ENCODE data around the gene ZFP1. TPM values are rescaled to one million over a fixed set of nuclear protein-coding genes. Genes with fewer than 3 reads are reported as not detected.
A peak's percentile ranks its signal among the peaks of the same experiment; 100 is the strongest.
"Not testable (repeated sequence)": the region's sequence is repeated elsewhere in the genome, so short reads cannot be mapped to it uniquely, and the experiment has no call there.

ZFP1 gene
- total RNA-seq, 2 donors from 2014 or later: 10.4 to 13.3 TPM

GRCh38 chr16:75208861-75209505 is 60.7 kb downstream of the ZFP1 start:
- no peak overlapping the region for H3K27ac Mint-ChIP-seq

DNA sequence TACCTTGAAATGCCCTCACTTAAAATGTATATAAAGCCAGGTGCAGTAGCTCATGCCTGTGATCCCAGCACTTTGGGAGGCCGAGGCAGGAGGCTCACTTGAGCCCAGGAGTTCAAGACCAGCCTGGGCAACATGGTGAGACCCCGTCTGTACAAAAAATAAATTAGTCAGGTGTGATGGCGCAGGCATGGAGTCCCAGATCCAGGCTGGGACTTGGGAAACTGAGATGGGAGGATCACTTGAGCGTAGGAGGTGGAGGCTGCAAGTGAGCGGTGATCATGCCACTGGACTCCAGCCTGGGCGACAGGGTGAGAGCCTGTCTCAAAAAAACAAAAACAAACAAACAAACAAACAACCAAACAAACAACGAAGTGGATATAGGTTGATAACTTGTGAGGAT is 61.2 kb downstream of the ZFP1 start:
- H3K27me3 ChIP-seq (ENCODE audit: control insufficient read depth, insufficient read depth, low read length, poor library complexity, severe bottlenecking); H3K4me1 Mint-ChIP-seq; H3K9ac ChIP-seq (ENCODE audit: extremely low read depth, low read length, poor library complexity, severe bottlenecking); H3K4me1 ChIP-seq (ENCODE audit: control insufficient read depth, insufficient read depth, low read length); DNase-seq; H3K4me3 Mint-ChIP-seq; H3K27ac ChIP-seq (ENCODE audit: low read depth, low read length); H3K9me3 Mint-ChIP-seq; H3K27ac Mint-ChIP-seq; H3K4me3 ChIP-seq (ENCODE audit: low read length); H3K9me3 ChIP-seq (ENCODE audit: control insufficient read depth, low read length); H3K27me3 Mint-ChIP-seq (ENCODE audit: insufficient read depth); H3K36me3 ChIP-seq (ENCODE audit: control insufficient read depth, insufficient read depth, low read length); H3K36me3 Mint-ChIP-seq (ENCODE audit: low read depth): not testable (repeated sequence)
- WGBS, 2 experiments (ENCODE audit: insufficient coverage in 1 of 2, insufficient read length in 1 of 2): 93 to 98% methylated on average over 4 to 7 of the region's 7 CpGs

More at GRCh38 chr16:75208861-75209505, 60.7 kb downstream of the ZFP1 start:
- H3K4me1 Mint-ChIP-seq: peaks cover 8% of the 10 kb centered on the region
- no peaks in the 10 kb centered on the region for H3K9me3 ChIP-seq (ENCODE audit: control insufficient read depth, low read length)
- no peak overlapping the region for H3K4me3 ChIP-seq (ENCODE audit: low read length)
- no peaks in the 10 kb centered on the region for H3K36me3 ChIP-seq (ENCODE audit: control insufficient read depth, insufficient read depth, low read length)
- H3K4me3 Mint-ChIP-seq: no peak overlapping the region
- no peak overlapping the region for H3K9ac ChIP-seq (ENCODE audit: extremely low read depth, low read length, poor library complexity, severe bottlenecking)
- peak; percentile 50 for DNase-seq
- H3K27me3 Mint-ChIP-seq (ENCODE audit: insufficient read depth): no peaks in the 10 kb centered on the region
- no peaks in the 10 kb centered on the region for H3K27me3 ChIP-seq (ENCODE audit: control insufficient read depth, insufficient read depth, low read length, poor library complexity, severe bottlenecking)
- TF ChIP-seq CTCF (conservative IDR thresholded peaks at IDR 0.05): no peak
- no peak overlapping the region for H3K27ac ChIP-seq (ENCODE audit: low read depth, low read length)
- WGBS, 2 experiments (ENCODE audit: insufficient coverage in 1 of 2, insufficient read length in 1 of 2): 91 to 92% methylated on average over 20 to 27 of the region's 27 CpGs
- H3K4me1 ChIP-seq (ENCODE audit: control insufficient read depth, insufficient read depth, low read length): no peaks in the 10 kb centered on the region
- H3K36me3 Mint-ChIP-seq (ENCODE audit: low read depth): no peaks in the 10 kb centered on the region
- H3K9me3 Mint-ChIP-seq: no peaks in the 10 kb centered on the region

DNA sequence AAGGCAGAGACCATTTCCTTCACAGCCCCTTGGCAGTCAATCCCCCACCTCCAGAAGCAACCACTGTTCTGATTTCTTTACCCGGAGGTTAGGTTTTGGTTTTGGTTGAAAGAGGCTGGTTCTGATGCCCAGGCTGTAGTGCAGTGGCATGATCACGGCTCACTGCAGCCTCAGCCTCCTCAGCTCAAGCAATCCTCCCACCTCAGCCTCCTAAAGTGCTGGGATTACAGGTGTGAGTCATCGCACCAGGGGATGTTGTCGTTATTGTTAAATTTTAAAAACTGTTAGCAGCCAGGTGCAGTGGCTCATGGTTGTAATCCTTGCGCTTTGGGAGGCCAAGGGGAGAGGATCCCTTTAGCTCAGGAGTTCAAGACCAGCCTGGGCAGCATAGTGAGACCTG is 61.6 kb downstream of the ZFP1 start:
- H3K27ac ChIP-seq (ENCODE audit: low read depth, low read length): no peak overlapping the region
- DNase-seq: no peak
- no peaks in the 10 kb centered on the region for H3K27me3 ChIP-seq (ENCODE audit: control insufficient read depth, insufficient read depth, low read length, poor library complexity, severe bottlenecking)
- TF ChIP-seq CTCF (conservative IDR thresholded peaks at IDR 0.05): no peak
- no peak overlapping the region for H3K27ac Mint-ChIP-seq
- no peak overlapping the region for H3K9ac ChIP-seq (ENCODE audit: extremely low read depth, low read length, poor library complexity, severe bottlenecking)
- peaks cover 8% of the 10 kb centered on the region for H3K4me1 Mint-ChIP-seq
- H3K36me3 ChIP-seq (ENCODE audit: control insufficient read depth, insufficient read depth, low read length): no peaks in the 10 kb centered on the region
- no peak overlapping the region for H3K4me3 ChIP-seq (ENCODE audit: low read length)
- 90 to 92% methylated on average over 2 to 5 of the region's 5 CpGs for WGBS, 2 experiments (ENCODE audit: insufficient coverage in 1 of 2, insufficient read length in 1 of 2)
- no peaks in the 10 kb centered on the region for H3K9me3 ChIP-seq (ENCODE audit: control insufficient read depth, low read length)
- no peaks in the 10 kb centered on the region for H3K36me3 Mint-ChIP-seq (ENCODE audit: low read depth)
- H3K4me1 ChIP-seq (ENCODE audit: control insufficient read depth, insufficient read depth, low read length): no peaks in the 10 kb centered on the region
- no peaks in the 10 kb centered on the region for H3K9me3 Mint-ChIP-seq
- H3K27me3 Mint-ChIP-seq (ENCODE audit: insufficient read depth): no peaks in the 10 kb centered on the region
- H3K4me3 Mint-ChIP-seq: no peak overlapping the region

DNA sequence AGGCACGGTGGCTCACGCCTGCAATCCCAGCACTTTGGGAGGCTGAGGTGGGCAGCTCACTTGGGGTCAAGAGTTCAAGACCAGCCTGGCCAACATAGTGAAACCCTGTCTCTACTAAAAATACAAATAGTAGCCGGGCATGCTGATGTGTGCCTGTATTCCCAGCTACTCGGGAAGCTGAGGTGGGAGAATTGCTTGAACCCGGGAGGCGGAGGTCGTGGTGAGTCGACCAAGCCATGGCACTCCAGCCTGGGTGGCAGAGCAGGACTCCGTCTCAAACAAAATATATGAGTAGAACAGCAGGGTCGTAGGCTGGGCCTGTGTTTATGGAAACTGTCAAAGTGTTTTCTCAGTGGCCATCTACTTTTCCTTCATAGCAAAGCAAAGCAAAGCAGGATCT is 63.0 kb downstream of the ZFP1 start:
- H3K36me3 ChIP-seq (ENCODE audit: control insufficient read depth, insufficient read depth, low read length); H3K4me1 ChIP-seq (ENCODE audit: control insufficient read depth, insufficient read depth, low read length); H3K9me3 ChIP-seq (ENCODE audit: control insufficient read depth, low read length); H3K9ac ChIP-seq (ENCODE audit: extremely low read depth, low read length, poor library complexity, severe bottlenecking); H3K27me3 ChIP-seq (ENCODE audit: control insufficient read depth, insufficient read depth, low read length, poor library complexity, severe bottlenecking); H3K36me3 Mint-ChIP-seq (ENCODE audit: low read depth); H3K4me1 Mint-ChIP-seq; H3K9me3 Mint-ChIP-seq; H3K27ac ChIP-seq (ENCODE audit: low read depth, low read length); H3K27ac Mint-ChIP-seq; H3K4me3 ChIP-seq (ENCODE audit: low read length); H3K4me3 Mint-ChIP-seq; H3K27me3 Mint-ChIP-seq (ENCODE audit: insufficient read depth); DNase-seq: not testable (repeated sequence)
- WGBS, 2 experiments (ENCODE audit: insufficient coverage in 1 of 2, insufficient read length in 1 of 2): 93 to 96% methylated on average over 10 of the region's 10 CpGs

Data from endodermal cell (in vitro differentiated cells).